Measurements from ENCODE around the gene TBX15. TPM values are rescaled to one million over a fixed set of nuclear protein-coding genes. Genes with fewer than 3 reads are reported as not detected.

The TBX15 gene
- total RNA-seq, 6 experiments from 2014 or later: 0.29 to 56.5 (median 16.5) TPM

DNA sequence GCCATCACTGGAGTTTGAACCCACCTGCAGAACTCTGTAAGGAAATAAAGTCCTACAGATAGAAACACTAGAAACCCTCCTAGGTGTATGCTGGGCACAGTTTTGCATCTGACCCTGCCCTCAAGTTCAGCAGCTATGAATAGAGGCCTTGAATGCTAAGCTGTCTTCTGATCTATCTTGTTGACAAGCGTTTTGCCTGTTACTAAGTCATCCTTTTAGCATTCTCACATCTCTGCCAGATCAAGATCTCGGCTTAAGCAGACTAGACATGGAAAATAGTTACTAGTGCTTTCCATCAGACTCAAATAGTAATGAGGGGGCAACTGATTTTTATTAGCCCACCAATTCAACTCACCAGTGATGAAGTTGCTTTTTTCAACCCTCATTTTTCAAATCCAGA is 10.5 kb downstream of the TBX15 start:
- intact Hi-C loops (cut with DNase I): no loop called here

DNA sequence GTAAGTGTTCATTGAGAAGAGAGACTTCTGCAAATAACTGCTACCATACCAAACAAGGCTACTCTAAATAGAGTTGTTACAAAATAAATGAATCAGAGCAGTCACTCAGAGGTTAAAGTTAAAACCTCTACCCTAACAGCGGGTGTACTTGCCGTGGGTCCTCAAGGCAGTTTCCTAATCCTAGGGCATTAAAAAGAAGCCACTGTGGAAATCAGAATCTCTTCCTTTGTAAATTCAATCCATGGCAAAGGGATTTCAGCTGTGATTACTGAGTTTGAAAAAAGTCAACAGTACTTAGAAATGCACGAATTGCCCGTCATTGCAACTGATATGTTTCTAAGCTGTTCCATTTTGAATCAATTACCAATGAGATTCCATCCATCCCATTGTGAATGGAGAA is 13.5 kb downstream of the TBX15 start:
- TF ChIP-seq, protein P1, sequence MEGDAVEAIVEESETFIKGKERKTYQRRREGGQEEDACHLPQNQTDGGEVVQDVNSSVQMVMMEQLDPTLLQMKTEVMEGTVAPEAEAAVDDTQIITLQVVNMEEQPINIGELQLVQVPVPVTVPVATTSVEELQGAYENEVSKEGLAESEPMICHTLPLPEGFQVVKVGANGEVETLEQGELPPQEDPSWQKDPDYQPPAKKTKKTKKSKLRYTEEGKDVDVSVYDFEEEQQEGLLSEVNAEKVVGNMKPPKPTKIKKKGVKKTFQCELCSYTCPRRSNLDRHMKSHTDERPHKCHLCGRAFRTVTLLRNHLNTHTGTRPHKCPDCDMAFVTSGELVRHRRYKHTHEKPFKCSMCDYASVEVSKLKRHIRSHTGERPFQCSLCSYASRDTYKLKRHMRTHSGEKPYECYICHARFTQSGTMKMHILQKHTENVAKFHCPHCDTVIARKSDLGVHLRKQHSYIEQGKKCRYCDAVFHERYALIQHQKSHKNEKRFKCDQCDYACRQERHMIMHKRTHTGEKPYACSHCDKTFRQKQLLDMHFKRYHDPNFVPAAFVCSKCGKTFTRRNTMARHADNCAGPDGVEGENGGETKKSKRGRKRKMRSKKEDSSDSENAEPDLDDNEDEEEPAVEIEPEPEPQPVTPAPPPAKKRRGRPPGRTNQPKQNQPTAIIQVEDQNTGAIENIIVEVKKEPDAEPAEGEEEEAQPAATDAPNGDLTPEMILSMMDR (IDR thresholded peaks at IDR 0.05): no peak
- ATAC-seq (no peak), DNase-seq (no peak)
- intact Hi-C loops (cut with DNase I): no loop called here
- WGBS (ENCODE audit: insufficient coverage, low coverage, low lambda C conversion rate, missing lambda C conversion rate): 86% methylated on average over 4 of the region's 4 CpGs
- peaks cover 4 to 13% of the 10 kb centered on the region in 2 donors for H3K27me3 ChIP-seq
- no peaks in the 10 kb centered on the region for H3K36me3 ChIP-seq
- no peak overlapping the region for H3K4me3 ChIP-seq
- no peaks in the 10 kb centered on the region for H3K9me3 ChIP-seq
- H3K4me1 ChIP-seq: peaks cover 0 to 9% (median 0%) of the 10 kb centered on the region in 4 donors
- no peak overlapping the region for H3K27ac ChIP-seq

More for the DNA sequence above, 10.5 kb downstream of the TBX15 start:
- no peak overlapping the region for H3K27ac ChIP-seq
- TF ChIP-seq, protein P1 (IDR thresholded peaks at IDR 0.05): no peak
- TF ChIP-seq POLR2A (IDR thresholded peaks at IDR 0.05): no peak
- ATAC-seq (no peak), DNase-seq (no peak)
- H3K4me1 ChIP-seq: peaks cover 0 to 12% (median 0%) of the 10 kb centered on the region in 4 donors
- no peaks in the 10 kb centered on the region for H3K36me3 ChIP-seq
- peaks cover 4 to 21% of the 10 kb centered on the region in 2 donors for H3K27me3 ChIP-seq
- H3K4me3 ChIP-seq: no peak overlapping the region
- WGBS (ENCODE audit: insufficient coverage, low coverage, low lambda C conversion rate, missing lambda C conversion rate): 80% methylated on average over 2 of the region's 2 CpGs
- peaks cover 0 to 3% (median 0%) of the 10 kb centered on the region in 4 donors for H3K9me3 ChIP-seq

DNA sequence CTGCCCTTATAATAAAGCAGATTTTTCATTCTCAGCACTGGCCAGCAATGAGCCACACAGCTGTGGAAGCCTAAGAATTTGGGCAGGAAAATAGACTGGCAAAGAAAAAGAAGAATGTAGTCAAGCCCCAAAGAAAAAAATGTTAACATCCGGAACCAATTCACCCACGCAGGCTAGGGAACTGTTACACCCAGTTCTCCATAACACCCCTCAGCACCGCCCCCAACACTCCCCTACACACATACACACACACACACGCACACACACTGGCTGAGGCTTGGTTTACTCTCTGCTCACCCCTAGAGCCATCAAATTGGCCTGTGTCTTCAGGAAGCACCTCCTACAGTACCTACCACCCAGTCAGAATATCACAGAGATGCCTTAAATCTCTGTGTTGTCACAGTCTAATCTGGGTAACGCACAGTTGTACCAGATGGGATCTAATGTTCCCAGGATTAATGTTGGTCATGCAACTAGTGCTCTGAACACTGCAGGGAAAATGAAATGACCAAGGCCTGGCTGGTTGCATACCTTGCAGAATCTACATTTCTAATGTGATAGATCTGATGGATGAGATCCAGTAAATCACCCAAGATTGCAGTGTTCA is 14.5 kb downstream of the TBX15 start:
- no peaks in the 10 kb centered on the region for H3K36me3 ChIP-seq
- H3K9me3 ChIP-seq: no peaks in the 10 kb centered on the region
- H3K4me1 ChIP-seq: no peaks in the 10 kb centered on the region
- TF ChIP-seq, protein P1 (IDR thresholded peaks at IDR 0.05): no peak
- no peak for TF ChIP-seq POLR2A (IDR thresholded peaks at IDR 0.05)
- 50% methylated on average over 1 of the region's 5 CpGs for WGBS (ENCODE audit: insufficient coverage, low coverage, low lambda C conversion rate, missing lambda C conversion rate)
- DNase-seq (no peak), ATAC-seq (no peak)
- no peak overlapping the region for H3K4me3 ChIP-seq
- peaks cover 3 to 4% of the 10 kb centered on the region in 2 donors for H3K27me3 ChIP-seq
- no peak overlapping the region for H3K27ac ChIP-seq
- intact Hi-C loops (cut with DNase I): no loop called here

DNA sequence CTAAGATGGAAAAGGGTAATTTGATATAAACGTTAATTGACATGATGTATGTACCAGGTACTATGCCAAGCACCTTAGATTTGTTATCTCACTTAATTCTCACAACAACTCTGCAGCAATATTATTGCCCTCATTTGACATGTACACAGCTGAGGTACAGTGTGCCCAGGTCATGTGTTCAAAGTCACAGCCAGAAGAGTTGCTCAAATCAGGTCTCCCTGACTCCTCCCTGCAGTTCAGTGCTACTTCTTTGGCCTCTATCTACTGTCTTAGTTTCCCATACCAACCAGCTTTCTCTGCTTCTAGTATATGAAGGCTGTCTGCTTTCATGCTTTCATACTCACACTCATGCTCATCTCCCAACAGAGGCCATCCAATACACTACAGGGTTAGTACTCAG is 15.1 kb downstream of the TBX15 start:
- no peaks in the 10 kb centered on the region for H3K4me1 ChIP-seq
- H3K9me3 ChIP-seq: no peaks in the 10 kb centered on the region
- no peak overlapping the region for H3K27ac ChIP-seq
- intact Hi-C loops (cut with DNase I): no loop called here
- DNase-seq (no peak), ATAC-seq (no peak)
- no peaks in the 10 kb centered on the region for H3K36me3 ChIP-seq
- TF ChIP-seq, protein P1 (IDR thresholded peaks at IDR 0.05): no peak
- TF ChIP-seq POLR2A (IDR thresholded peaks at IDR 0.05): no peak
- no peaks in the 10 kb centered on the region for H3K27me3 ChIP-seq
- no peak overlapping the region for H3K4me3 ChIP-seq
- WGBS (ENCODE audit: insufficient coverage, low coverage, low lambda C conversion rate, missing lambda C conversion rate): 60% methylated on average over 1 of the region's 1 CpG
